Measurements from ENCODE around the gene CRHR1.

- TF ChIP-seq CTCF (IDR thresholded peaks at IDR 0.05) (no peak), POLR2A (IDR thresholded peaks at IDR 0.05) (no peak)
These were observed 98.9 kb downstream of the CRHR1 start for GRCh38 chr17:45883063-45883462.

Data from right lobe of liver (tissue), 4 donors.